ENCODE results near the gene ERGIC1. TPM values are rescaled to one million over a fixed set of nuclear protein-coding genes. Genes with fewer than 3 reads are reported as not detected.

Gene ERGIC1
- total and polyA plus RNA-seq, 2 of the 8 experiments (the other 6 are each of a cell fraction or from before 2014, with no cell fraction given) = 95.3 to 106 TPM

DNA sequence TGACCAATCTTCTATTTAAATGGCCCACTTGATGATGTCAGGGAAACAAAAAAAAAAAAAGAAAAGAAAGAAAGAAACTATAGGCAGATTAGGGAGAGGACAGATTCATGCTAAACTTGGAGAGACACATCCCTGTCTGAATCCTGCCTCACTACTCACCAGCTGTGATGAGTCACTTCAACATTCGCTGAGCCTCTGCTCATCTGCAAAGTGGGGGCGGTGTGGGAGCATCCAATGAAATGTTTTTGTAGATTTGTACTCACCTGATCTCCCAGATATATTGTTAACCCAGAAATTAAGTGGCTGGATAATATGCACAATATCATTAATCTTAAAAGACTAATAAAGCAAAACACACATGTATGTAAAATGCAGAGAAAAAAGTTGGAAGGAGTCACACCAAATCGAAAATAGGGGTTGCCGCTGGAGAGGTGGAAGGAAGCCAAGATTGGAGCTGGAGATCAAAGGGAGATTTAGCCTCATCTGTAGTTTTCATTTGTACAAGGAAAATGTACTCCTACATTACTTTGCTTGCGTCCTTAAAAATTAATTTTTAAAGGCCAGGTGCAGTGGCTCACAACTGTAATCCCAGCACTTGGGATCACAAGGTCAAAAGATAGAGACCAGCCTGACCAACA is 17.0 kb upstream of the ERGIC1 start (continued):
- TF ChIP-seq, protein P1, sequence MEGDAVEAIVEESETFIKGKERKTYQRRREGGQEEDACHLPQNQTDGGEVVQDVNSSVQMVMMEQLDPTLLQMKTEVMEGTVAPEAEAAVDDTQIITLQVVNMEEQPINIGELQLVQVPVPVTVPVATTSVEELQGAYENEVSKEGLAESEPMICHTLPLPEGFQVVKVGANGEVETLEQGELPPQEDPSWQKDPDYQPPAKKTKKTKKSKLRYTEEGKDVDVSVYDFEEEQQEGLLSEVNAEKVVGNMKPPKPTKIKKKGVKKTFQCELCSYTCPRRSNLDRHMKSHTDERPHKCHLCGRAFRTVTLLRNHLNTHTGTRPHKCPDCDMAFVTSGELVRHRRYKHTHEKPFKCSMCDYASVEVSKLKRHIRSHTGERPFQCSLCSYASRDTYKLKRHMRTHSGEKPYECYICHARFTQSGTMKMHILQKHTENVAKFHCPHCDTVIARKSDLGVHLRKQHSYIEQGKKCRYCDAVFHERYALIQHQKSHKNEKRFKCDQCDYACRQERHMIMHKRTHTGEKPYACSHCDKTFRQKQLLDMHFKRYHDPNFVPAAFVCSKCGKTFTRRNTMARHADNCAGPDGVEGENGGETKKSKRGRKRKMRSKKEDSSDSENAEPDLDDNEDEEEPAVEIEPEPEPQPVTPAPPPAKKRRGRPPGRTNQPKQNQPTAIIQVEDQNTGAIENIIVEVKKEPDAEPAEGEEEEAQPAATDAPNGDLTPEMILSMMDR (IDR thresholded peaks at IDR 0.05; ENCODE audit: control extremely low read depth in 1 of 3, insufficient read depth in 1 of 3, low read depth in 1 of 3, low read length in 3 of 3) = no peak
